Measurements from ENCODE around the gene SMIM5.

DNA sequence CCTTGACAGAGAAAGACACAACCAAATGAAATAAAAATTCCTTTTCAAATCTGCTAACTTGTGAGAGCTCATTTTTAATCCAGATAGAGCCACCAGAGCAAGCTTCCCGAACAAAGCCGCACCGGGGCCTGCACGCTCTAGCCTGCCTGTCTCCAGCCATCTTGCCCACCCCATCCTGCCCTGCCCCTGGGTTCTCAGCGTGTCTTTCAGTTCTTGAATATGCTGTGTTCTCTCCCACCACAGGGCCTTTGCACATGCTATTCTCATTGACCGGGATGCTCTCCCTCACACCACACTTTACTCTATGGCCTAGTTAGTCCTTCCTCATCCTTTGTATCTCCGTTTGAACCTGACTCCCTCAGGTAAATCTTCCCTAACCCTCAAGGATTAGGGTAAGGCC is 14.7 kb downstream of the SMIM5 start:
- TF ChIP-seq CTCF (IDR thresholded peaks at IDR 0.05) (no peak), POLR2A (IDR thresholded peaks at IDR 0.05) (no peak)
